Stimulated activated CD4-positive, alpha-beta T cell treated with anti-CD3 and anti-CD28 coated beads, Interleukin-12 subunit alpha, Interleukin-12 subunit beta, amount 100 ng/mL, for 4 hours (primary cell): ENCODE results near the gene CDH8.
"Not testable (repeated sequence)": the region's sequence is repeated elsewhere in the genome, so short reads cannot be mapped to it uniquely, and the experiment has no call there.

Experiments used
- DNase-seq: peaks from one replicate; pipeline ENCODE4 v3.0.0-alpha.2; 2020

The CDH8 gene

GRCh38 chr16:61763013-61763412, 273.2 kb downstream of the CDH8 start:
- DNase-seq, result no peak

DNA sequence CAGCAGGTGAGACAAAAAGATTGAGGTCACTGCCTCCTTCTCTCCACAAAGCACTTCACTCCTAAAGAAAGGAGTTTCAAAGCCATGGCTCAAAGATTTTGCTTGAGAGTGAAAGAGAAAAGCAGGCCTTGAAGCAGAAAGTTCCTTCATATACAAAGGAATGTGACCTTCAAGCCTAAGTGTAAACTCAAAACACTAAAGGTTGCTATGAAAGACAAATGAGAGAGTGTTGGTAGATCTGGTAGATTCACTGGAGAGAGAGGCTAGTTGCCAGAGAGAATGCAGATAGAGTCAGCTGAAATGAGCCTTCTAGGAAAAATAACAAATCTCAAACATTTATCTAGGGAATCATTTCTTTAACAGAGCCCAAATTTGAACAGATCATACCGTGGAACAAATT, 305.2 kb downstream of the CDH8 start:
- no peak for DNase-seq

DNA sequence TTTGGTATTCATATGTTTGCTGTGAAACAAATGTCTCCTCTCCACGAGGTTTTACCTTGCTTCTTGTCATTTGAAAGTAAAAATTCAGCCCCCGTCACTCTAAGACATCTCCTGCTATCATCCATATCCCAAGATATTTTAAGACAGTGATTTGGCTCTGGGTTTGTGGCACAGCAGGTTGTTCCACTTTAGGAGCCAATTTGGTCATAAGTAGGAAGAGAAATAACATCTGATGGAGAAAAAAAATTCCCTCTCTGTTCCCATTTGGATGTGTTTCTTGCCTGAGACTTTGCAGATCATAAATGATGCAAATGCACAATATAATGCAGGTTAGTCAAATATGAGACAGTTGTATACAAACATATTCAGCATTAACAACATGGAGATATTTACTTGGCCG, 309.5 kb downstream of the CDH8 start:
- DNase-seq, result no peak

GRCh38 chr16:61726125-61726524, 310.1 kb downstream of the CDH8 start:
- DNase-seq, result no peak

GRCh38 chr16:61721544-61721943, 314.7 kb downstream of the CDH8 start:
- no peak for DNase-seq

DNA sequence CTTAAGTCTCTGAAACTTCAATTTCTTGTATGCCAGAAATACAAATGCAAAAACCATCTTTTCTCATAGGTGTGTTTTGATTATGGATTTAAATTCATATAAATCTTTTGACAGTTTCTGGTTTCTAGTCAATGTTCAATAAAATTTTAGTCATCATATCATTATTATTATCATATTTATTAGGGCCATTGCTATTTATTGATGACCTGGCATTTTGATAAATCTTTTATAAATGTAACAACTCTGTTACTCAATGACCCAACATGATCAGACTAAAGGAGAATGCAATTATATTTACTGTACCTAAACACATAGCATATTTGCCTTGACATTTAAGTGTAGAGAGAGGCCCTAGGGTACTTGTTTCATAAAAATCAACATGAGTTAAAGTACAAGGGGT, 320.8 kb downstream of the CDH8 start:
- DNase-seq, result no peak

GRCh38 chr16:61713787-61714186, 322.5 kb downstream of the CDH8 start:
- no peak for DNase-seq

DNA sequence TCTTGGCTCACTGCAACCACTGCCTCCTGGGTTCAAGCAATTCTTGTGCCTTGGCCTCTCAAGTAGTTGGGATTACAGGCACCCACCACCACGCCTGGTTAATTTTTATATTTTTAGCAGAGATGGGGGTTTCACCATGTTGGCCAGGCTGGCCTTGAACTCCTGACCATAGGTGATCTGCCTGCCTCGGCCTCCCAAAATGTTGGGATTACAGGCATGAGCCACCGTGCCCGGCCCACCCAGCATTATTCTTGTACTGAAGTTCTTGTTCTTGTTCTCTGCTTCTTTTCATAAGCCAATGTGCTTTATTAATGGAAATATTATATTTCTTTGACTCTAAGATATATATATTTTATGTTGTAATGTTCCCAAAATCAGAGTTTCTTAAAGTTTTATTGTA, 336.6 kb downstream of the CDH8 start:
- DNase-seq, result not testable (repeated sequence)

- DNase-seq, result no peak
Observed at GRCh38 chr16:61684541-61684940, 351.7 kb downstream of the CDH8 start.

DNA sequence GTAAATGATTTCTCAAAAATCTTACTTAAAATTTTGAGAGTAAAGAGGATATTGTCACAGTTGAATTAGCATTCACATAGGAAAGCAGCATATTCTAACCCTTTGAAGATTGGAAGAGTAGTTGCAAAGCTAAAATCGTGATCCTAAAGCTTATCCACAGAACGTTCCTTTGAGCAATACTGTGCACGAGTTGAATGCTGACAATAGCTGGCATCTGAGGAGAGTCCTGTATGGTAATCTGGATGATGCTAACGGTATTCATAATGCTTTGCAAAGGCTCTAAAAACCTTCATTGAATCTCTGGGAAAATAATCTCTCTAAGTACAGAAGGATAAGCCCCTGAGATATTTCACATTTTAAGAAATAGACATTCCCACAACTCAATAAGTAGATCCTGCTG, 354.6 kb downstream of the CDH8 start:
- DNase-seq, result no peak

DNA sequence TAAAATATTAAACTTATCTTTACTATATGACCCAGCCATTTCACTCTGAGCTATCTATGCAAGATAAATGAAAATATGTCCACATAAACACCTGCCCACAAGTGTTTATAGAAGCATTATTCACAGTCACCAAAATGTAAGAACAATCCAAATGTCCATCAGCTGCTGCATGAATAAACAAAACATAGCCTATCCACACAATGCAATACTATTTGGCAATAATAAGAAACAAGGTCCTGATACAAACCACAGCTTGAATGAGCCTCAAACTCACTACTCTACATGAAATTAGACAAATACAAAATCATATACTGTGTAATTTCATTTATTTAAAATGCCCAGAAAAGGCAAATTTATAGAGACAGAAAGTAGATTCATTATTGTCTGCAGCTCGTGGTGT, 355.1 kb downstream of the CDH8 start:
- no peak for DNase-seq

GRCh38 chr16:61678182-61678581, 358.1 kb downstream of the CDH8 start:
- no peak for DNase-seq

- no peak for DNase-seq
Observed at GRCh38 chr16:61677776-61678175, 358.5 kb downstream of the CDH8 start.

DNA sequence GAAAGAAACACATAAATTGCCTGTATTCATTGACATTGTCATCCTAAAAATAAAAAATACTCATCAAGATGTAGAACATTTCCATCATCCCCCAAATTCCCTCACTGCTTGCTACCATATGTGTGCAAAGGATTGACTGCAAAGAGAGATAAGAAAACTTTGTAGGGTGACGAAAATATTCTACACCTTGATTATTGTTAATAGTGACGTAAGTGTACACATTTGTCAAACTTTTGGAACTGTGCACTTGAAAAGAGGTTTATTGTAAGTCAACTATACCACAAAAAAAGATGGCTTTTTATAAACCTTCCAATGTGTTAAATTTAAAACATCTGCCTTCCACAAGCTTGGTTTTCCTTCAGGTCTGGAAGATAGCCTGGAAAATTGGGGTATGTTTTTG, 359.5 kb downstream of the CDH8 start:
- no peak for DNase-seq

GRCh38 chr16:61671161-61671560, 365.1 kb downstream of the CDH8 start:
- no peak for DNase-seq

DNA sequence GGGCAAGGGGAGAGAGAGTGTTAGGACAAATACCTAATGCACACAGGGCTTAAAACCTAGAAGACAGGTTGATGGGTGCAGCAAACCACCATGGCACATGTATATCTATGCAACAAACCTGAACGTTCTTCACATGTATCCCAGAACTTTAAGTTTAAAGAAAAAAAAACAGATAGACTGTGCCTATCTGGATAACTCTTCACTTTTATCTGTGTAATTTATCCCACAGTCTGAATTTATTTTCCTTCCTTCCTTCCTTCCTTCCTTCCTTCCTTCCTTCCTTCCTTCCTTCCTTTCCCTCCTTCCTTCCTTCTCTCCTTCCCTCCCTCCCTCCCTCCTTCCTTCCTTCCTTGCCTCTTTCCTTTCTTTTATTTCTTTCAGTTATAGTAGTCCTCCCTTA, 370.7 kb downstream of the CDH8 start:
- DNase-seq, result no peak

DNA sequence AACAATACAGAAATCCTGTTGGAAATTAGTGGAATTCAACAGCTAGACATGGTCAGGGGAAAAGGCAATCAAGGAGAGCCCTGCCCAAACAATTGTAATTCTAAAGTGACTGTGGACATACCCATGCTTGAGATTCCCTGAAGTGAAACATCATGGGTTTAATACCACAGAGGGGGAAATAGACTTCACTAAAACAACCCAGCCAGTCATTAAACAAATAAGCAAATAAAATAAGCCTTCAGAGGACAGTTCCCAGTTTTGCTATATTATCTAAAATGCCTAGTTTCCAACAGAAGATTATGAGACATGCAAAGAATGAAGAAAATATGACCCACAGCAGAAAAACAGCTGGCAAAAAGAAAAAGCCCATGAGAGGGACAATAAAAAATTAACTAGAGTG, 376.3 kb downstream of the CDH8 start:
- no peak for DNase-seq

GRCh38 chr16:61654962-61655361, 381.3 kb downstream of the CDH8 start:
- no peak for DNase-seq

GRCh38 chr16:61653544-61653943, 382.7 kb downstream of the CDH8 start:
- no peak for DNase-seq

- DNase-seq, result no peak
Observed at GRCh38 chr16:61645561-61645960, 390.7 kb downstream of the CDH8 start.

- no peak for DNase-seq
Observed at GRCh38 chr16:61644736-61645135, 391.5 kb downstream of the CDH8 start.

GRCh38 chr16:61617219-61617783, 418.9 kb downstream of the CDH8 start:
- no peak for DNase-seq

GRCh38 chr16:61616088-61616487, 420.1 kb downstream of the CDH8 start:
- no peak for DNase-seq

DNA sequence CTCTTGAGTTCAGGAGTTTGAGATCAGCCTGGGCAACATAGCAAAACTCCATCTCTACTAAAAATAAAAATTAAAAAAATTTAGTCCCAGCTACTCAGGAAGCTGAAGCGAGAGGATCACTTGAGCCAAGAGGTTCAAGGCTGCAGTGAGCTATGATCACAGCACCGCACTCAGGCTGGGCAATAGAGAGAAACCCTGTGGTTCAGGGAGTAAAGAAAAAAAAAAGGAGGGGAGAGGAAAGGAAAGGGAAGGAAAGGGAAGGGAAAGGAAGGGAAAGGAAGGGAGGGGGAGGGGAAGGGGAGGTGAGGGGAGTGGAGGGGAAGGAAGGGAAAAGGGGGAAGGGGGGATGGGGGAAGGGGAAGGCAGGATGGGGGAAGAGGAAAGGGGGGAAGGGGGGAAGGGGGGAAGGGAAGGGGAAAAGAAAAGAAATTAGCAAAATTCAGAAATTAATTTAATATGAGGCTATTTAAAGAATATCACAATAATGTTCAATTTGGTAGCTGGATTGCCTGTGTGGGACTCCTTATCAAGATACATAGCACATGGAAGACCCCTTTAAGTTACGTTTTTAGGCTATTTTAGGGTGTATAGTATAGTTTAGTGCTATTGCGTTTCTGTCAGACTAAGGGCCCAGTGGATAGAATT, 424.3 kb downstream of the CDH8 start:
- no peak for DNase-seq

DNA sequence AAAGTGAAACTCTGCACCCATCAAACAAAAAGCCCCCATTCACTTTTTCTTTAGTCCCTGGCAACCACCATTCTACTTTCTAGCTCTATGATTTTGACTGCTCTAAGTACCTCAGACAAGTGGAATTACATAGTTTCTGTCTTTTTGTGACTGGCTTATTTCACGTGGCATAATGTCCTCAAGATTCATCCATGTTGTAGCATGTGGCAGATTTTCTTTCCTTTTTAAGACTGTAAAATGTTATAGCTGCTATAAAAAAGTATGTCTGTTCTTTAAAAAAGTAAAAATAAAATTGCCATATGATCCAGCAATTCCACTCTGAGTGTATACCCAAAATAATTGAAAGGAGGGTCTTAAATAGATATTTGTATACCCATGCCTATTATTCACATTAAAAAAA, 429.7 kb downstream of the CDH8 start:
- no peak for DNase-seq
